AG09319 (cell line): ENCODE measurements around the gene AFAP1.

Source experiments
- DNase-seq: peaks from one replicate; pipeline ENCODE4 v3.0.0-alpha.2; 2010; ENCODE audit warnings: low read depth; ENCODE audit errors: extremely low read depth
- TF ChIP-seq, protein P1 (sequence below): IDR thresholded peaks from 2 replicates; pipeline ENCODE4 v1.5.1; 2011; ENCODE audit warnings: low read depth, mild to moderate bottlenecking, inconsistent platforms, low read length, moderate library complexity

The AFAP1 gene

DNA sequence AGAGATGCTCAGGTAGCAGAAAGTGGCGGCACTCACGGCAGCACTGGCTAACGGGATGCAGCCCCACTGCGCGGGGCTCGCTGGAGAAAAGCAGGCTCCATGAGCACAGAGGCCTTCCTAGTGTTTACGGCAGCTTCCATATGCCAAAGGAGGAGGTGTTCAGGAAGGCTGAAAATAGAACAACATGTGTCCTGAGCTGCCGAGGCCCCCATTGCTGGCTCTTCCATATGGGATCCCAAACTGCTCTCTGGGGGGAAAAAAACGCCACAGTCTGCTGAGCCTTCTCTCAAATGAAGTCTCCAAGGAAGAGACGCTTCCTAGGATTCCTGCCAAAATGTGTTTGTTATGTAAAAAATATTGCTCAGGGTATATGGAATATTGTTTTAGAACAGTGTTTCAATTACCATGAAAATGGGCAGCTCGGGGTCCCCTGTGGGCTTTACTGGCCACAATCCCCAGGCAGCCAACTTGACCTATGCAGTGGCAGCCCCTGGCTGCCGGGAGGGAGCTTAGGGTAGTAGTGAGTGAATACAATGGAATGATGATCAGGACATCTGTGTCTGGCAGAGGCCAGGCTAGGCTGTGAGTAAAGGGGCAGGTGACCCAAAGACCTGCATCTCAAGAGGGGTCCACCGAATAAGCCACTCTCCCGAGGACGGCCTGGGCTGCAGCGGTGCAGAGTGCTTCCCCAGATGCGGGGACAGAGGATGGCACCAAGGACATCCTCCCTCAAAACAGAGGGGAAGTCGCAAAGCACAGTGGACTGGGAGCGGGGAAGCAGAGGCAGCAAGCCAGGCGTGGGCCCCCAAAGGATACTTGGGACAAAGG lies 170.1 kb downstream of the AFAP1 start:
- no peak for DNase-seq
- TF ChIP-seq, protein P1, sequence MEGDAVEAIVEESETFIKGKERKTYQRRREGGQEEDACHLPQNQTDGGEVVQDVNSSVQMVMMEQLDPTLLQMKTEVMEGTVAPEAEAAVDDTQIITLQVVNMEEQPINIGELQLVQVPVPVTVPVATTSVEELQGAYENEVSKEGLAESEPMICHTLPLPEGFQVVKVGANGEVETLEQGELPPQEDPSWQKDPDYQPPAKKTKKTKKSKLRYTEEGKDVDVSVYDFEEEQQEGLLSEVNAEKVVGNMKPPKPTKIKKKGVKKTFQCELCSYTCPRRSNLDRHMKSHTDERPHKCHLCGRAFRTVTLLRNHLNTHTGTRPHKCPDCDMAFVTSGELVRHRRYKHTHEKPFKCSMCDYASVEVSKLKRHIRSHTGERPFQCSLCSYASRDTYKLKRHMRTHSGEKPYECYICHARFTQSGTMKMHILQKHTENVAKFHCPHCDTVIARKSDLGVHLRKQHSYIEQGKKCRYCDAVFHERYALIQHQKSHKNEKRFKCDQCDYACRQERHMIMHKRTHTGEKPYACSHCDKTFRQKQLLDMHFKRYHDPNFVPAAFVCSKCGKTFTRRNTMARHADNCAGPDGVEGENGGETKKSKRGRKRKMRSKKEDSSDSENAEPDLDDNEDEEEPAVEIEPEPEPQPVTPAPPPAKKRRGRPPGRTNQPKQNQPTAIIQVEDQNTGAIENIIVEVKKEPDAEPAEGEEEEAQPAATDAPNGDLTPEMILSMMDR = no peak

DNA sequence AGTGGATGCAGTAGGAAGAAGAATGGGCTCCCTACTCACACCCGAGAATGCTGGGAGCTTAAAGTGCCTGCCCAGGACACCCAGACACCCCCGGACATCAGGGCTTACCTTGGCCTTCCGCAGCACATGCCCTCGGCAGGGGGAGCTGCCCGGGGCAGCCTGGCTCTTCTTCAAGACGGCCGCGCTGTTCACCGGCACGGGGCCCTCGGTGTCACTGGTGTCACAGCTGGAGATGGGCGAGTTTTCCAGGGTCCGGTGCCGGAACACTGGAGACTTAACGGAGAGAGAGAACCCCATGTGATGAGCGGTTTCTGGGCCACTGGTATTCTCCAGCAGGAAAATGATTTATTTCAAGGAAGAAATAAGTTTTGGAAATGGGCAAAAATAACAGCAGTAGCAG lies 170.9 kb downstream of the AFAP1 start:
- TF ChIP-seq, protein P1 = no peak
- no peak for DNase-seq

DNA sequence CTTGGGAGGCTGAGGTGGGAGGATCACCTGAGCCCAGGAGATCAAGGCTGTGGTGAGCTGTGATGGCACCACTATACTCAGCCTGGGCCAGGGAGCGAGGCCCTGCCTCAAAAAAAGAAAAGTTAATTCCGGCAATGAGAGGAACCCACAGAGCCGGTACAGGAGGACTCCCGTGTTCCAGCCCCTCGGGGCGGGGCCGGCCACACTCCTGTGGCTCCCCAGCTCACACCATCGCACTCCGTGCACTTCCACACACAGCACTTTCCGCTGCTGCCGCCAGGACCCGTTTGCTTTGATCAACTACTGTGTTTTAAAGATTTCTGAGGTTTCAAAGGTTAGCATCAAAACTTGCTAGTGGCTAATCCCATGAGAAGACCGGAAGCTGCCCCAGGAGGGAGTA lies 171.7 kb downstream of the AFAP1 start:
- TF ChIP-seq, protein P1 = no peak
- DNase-seq = no peak

DNA sequence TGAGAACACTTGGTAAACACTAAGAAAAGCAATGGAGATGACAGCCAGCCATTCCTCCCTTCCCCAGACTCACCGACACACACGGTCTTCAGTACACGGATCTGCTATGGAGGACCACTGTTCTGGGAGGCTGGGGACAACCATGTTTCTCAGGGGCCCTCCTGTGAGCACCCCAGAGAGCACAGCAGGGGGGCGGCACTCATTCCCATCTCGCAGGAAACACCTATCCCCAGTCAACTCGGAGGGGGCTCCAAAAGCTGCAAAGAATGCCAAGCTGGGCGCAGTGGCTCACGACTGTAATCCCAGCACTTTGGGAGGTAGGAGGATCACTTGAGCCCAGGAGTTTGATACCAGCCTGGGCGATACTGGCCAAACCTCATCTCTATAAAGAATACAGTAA lies 172.1 kb downstream of the AFAP1 start:
- TF ChIP-seq, protein P1 = no peak
- DNase-seq = no peak

DNA sequence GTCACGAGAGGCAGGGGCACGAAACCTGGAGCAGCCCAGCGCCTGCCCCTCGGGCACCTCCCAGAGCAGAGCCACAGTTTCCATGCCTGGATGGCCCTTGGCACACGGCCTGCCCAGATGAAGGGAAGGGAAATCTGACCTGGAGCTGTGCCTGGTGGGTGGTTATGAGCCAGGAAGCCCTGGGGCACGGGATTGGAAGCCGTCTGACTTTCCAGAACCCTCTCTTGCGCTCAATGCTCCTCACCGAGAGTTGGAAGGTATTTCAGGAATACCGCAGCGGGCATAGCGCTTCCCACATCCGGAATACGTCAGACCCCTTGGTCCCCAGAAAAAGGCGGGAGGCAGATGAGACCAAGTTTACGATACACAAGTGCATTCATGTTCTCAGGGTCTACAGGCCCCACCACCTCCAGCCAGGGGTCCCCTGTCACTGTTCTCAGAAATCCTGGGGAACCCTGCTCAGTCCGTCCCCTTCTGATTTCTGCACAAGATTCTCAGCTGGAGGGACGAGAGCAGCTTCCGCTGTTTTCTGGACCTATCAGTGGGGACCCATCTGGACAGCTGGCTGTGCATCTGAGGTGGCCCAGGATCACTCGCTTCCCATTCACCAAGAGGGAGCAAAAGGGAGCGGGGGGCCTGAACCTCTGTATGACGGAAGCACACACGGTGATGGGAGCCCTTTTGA lies 172.9 kb downstream of the AFAP1 start:
- DNase-seq = no peak
- TF ChIP-seq, protein P1 = no peak

DNA sequence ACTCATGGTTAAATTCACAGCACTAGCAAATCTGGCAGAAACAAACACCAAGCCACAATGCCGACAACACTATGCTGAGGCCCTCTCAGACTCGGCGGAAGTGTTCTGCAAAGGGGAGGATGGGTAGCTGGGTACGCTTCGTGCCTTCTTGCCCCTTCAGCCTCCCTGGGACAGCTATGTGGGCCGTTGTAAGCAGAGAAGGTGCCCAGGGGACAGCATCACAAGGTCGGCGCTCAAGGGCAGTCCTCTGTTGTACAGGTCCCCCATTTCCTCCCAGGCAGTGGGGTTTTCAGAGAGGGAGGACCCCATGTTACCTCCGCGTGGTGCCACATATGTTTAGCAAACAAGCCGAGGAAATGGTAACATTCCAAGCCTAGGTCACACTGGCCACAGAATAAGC lies 173.6 kb downstream of the AFAP1 start:
- TF ChIP-seq, protein P1 = no peak
- no peak for DNase-seq

DNA sequence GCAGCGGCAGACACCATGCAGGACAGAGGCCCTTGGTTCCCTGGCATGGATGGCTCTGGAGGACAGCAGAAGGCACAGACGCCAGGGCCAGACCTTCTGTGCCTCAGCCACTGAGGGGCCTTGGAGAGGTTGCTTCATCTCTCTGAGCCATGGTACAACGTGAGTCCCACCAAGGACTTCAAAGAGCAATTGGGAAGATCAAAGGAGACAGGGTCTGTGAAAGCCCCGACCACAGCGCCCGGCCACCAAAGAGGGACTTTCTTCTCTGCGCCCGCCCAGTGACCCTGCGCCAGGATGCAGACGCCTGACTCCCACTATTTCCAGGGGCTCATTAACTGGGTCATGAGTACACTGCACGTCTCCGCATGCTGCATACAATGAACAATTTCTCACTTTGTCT lies 174.0 kb downstream of the AFAP1 start:
- TF ChIP-seq, protein P1 = no peak
- no peak for DNase-seq
